Upper lobe of left lung (tissue), 4 donors: ENCODE measurements around the gene SPTY2D1.

Experiments used
- CTCF ChIP-seq, 6 experiments: fragments of 450-650 bp in 4 of 6; fragments of 200-600 bp in 2 of 6; sonication (generic) in 2 of 6; IDR thresholded peaks; one replicate each; pipeline ENCODE4 v1.5.1; 2016 to 2019; ENCODE audit warnings: antibody characterized with exemption in 6 of 6
- POLR2A ChIP-seq, 4 donors: fragments of 450-650 bp; IDR thresholded peaks; one replicate each; pipeline ENCODE4 v1.5.1; 2016 to 2017; ENCODE audit warnings: antibody characterized with exemption in 4 of 4, mild to moderate bottlenecking in 2 of 4

DNA sequence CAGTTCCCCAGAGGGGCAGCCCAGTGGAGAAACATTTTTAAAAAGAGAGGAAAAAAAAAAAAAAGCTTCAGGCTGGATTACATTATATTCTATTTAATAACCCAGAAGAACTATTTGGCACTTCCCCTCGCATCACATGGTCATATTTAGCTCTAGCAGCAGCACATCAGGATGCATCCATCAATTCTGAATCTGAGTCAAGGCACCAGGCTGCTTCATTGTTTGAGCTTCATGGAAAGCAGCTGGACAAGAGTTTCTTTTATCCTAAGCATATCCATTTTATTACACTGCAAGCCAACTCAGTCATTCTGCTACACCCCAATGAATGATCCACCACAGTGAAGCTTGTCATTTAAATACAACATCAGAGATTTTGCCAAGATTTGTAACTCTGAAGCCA lies 10.0 kb downstream of the SPTY2D1 start:
- TF ChIP-seq POLR2A (IDR thresholded peaks at IDR 0.05) (no peak), CTCF (IDR thresholded peaks at IDR 0.05) (no peak)
